HepG2 (cell line): ENCODE measurements around the gene RERG. TPM values are rescaled to one million over a fixed set of nuclear protein-coding genes. Genes with fewer than 3 reads are reported as not detected.

Experiments used
- ATAC-seq: fragments of 200-7000 bp; cut with Tn5 transposase; 3 replicates; pipeline ENCODE4 v1.9.1; 2020; ENCODE audit warnings: mild to moderate bottlenecking, moderate library complexity
- BruUV-seq: library from RNA; stranded (reverse); fragments of 400-500 nt; replicated peaks from 2 replicates; lab custom pipeline; 2021; lab: Mats Ljungman, UMichigan
- CTCF ChIA-PET: fragments of 300-600 bp; formaldehyde crosslinking; extraction: SDS; loops from one replicate; lab custom pipeline; 2021; ENCODE audit warnings: low total read pairs, inconsistent platforms, low intra/inter-chr PET ratio; lab: Yijun Ruan, JAX
- POLR2A ChIA-PET: fragments of 350-600 bp; sonication (Branson Sonifier 250); formaldehyde crosslinking; loops from one replicate; lab custom pipeline; 2020; ENCODE audit warnings: antibody characterized with exemption, inconsistent platforms; lab: Yijun Ruan, JAX
- DNase-seq: peaks from one replicate; pipeline ENCODE4 v3.0.0-alpha.2; 2015; ENCODE audit warnings: low spot score
- FAIRE-seq: peaks from 3 replicates; lab custom pipeline; 2011; peaks lifted over from hg19 to GRCh38; lab: Jason Lieb, UNC
- H2AFZ ChIP-seq: one replicate; pipeline ENCODE4 v1.6.1; 2011; ENCODE audit warnings: low read length, inconsistent platforms
- H3K27ac ChIP-seq: fragments of 300-600 bp; 3 replicates; pipeline ENCODE4 v1.8.0; 2011; ENCODE audit warnings: mixed run types, mild to moderate bottlenecking, mixed read lengths, low read length, inconsistent platforms; ENCODE audit not compliant: insufficient read depth; ENCODE audit errors: extremely low read length
- H3K27me3 ChIP-seq, 2 experiments: fragments of 200-600 bp in 1 of 2; 2 replicates in 1 of 2; 3 replicates in 1 of 2; pipeline versions ENCODE4 v1.6.0 to v1.8.0; 2011; ENCODE audit warnings: low read length in 2 of 2, mild to moderate bottlenecking in 2 of 2, moderate library complexity in 2 of 2, inconsistent platforms in 1 of 2; ENCODE audit not compliant: insufficient read depth in 2 of 2, control insufficient read depth in 1 of 2
- H3K36me3 ChIP-seq, 2 experiments: fragments of 200-600 bp in 1 of 2; replicated peaks in 1 of 2; 2 replicates in 1 of 2; 3 replicates in 1 of 2; pipeline versions ENCODE4 v1.5.1 to v1.8.0; 2011; ENCODE audit warnings: low read length in 2 of 2, inconsistent platforms in 1 of 2; ENCODE audit not compliant: insufficient read depth in 2 of 2, control insufficient read depth in 1 of 2
- H3K4me1 ChIP-seq: 2 replicates; pipeline ENCODE4 v1.5.1; 2012; ENCODE audit warnings: low read length, inconsistent platforms; ENCODE audit not compliant: insufficient read depth
- H3K4me2 ChIP-seq: 2 replicates; pipeline ENCODE4 v1.6.0; 2011; ENCODE audit warnings: low read depth, low read length, inconsistent platforms
- H3K4me3 ChIP-seq, 3 experiments: fragments of 200-600 bp in 1 of 3; sonication (generic), shearing (Covaris generic) in 1 of 3; replicated peaks in 1 of 3; 2 replicates each; pipeline ENCODE4 v1.5.1; 2011 to 2016; ENCODE audit warnings: low read length in 3 of 3, inconsistent platforms in 2 of 3, low read depth in 2 of 3, mild to moderate bottlenecking in 2 of 3, control low read depth in 1 of 3, mixed read lengths in 1 of 3; ENCODE audit not compliant: insufficient read depth in 1 of 3
- H3K79me2 ChIP-seq: one replicate; pipeline ENCODE4 v1.6.1; 2011; ENCODE audit warnings: low read length, inconsistent platforms; ENCODE audit not compliant: insufficient read depth
- H3K9ac ChIP-seq: 2 replicates; pipeline ENCODE4 v1.6.0; 2011; ENCODE audit warnings: mild to moderate bottlenecking, low read depth, low read length, inconsistent platforms; ENCODE audit not compliant: insufficient read depth
- H3K9me3 ChIP-seq: 2 replicates; pipeline ENCODE4 v1.5.1; 2012; ENCODE audit warnings: mild to moderate bottlenecking, low read length
- H4K20me1 ChIP-seq: 2 replicates; pipeline ENCODE4 v1.6.0; 2011; ENCODE audit warnings: inconsistent platforms, mild to moderate bottlenecking, low read length, moderate library complexity; ENCODE audit not compliant: insufficient read depth
- CREB3 ChIP-seq: sonication (generic); formaldehyde crosslinking; IDR thresholded peaks from 2 replicates; pipeline ENCODE4 v1.5.0; 2020; ENCODE audit warnings: missing genetic modification reagents
- DMAP1 ChIP-seq: IDR thresholded peaks from 2 replicates; pipeline ENCODE4 v1.6.1; 2016
- FOSL2 ChIP-seq: sonication (generic); formaldehyde crosslinking; IDR thresholded peaks from 2 replicates; pipeline ENCODE4 v1.4.0; 2020; ENCODE audit warnings: missing genetic modification reagents
- HNF4A ChIP-seq: sonication (generic); formaldehyde crosslinking; IDR thresholded peaks from 2 replicates; pipeline ENCODE4 v1.4.0; 2020; ENCODE audit warnings: missing genetic modification reagents
- KLF9 ChIP-seq: IDR thresholded peaks from 2 replicates; pipeline ENCODE4 v1.6.1; 2016; ENCODE audit warnings: low read depth
- NFE2L2 ChIP-seq: fragments of 150-350 bp; IDR thresholded peaks from 2 replicates; pipeline ENCODE4 v1.6.1; 2014; ENCODE audit warnings: low read length
- RFX1 ChIP-seq: fragments of 450-650 bp; IDR thresholded peaks from 2 replicates; pipeline ENCODE4 v1.6.1; 2017
- TCF7L2 ChIP-seq: IDR thresholded peaks from 2 replicates; pipeline ENCODE4 v1.6.1; 2011; ENCODE audit warnings: mild to moderate bottlenecking, low read depth, low read length, moderate library complexity
- ZBTB21 ChIP-seq: sonication (generic); formaldehyde crosslinking; IDR thresholded peaks from 2 replicates; pipeline ENCODE4 v1.4.0; 2020; ENCODE audit warnings: missing genetic modification reagents
- ZBTB37 ChIP-seq: sonication (generic); formaldehyde crosslinking; IDR thresholded peaks from 2 replicates; pipeline ENCODE4 v1.4.0; 2020; ENCODE audit warnings: mild to moderate bottlenecking, missing genetic modification reagents
- ZBTB8A ChIP-seq: sonication (generic); formaldehyde crosslinking; IDR thresholded peaks from 2 replicates; pipeline ENCODE4 v1.4.0; 2020; ENCODE audit warnings: mild to moderate bottlenecking, low read depth, missing genetic modification reagents, borderline replicate concordance
- ZFP36L2 ChIP-seq: sonication (generic); formaldehyde crosslinking; IDR thresholded peaks from 2 replicates; pipeline ENCODE4 v1.4.0; 2020; ENCODE audit warnings: missing genetic modification reagents
- WGBS: methylation state at CpG from one replicate; pipeline ENCODE4 v1.1.6; 2017; ENCODE audit warnings: low lambda C conversion rate; 5-methylcytosine and 5-hydroxymethylcytosine counted together
- in situ Hi-C: cut with HindIII; loops from 2 replicates; pipeline ENCODE4 v1.10.0; 2017; ENCODE audit warnings: low pct_unique_long_range_greater_than_20kb; ENCODE audit not compliant: extremely low pct_ligation_motif_present
- intact Hi-C: fragments of 100-400 bp; cut with micrococcal nuclease; formaldehyde crosslinking; loops from one replicate; pipeline ENCODE4 v1.10.0; 2022; ENCODE audit not compliant: unreplicated experiment
- polyA plus RNA-seq, 8 experiments: library from polyadenylated mRNA; depleted of rRNA in 3 of 8; stranded (reverse) in 7 of 8; unstranded in 1 of 8; fragments of >200 nt; fragmentation: Illumina TruSeq in 4 of 8; extraction: Trizol in 4 of 8; gene quantifications; 2 replicates each; pipeline versions ENCODE4 v1.2.1 to v1.2.3, GENCODE V29; 2011 to 2016; ENCODE audit warnings: low read depth in 4 of 8, missing spikeins in 1 of 8, mixed read lengths in 1 of 8; ENCODE audit not compliant: insufficient read depth in 1 of 8
- total RNA-seq, 5 experiments: library from RNA; depleted of rRNA; stranded (reverse); fragments of >200 nt; fragmentation: Illumina TruSeq; extraction: Trizol; gene quantifications; 2 replicates each; pipeline ENCODE4 v1.2.3, GENCODE V29; 2016; ENCODE audit warnings: low read depth in 1 of 5
- TF ChIP-seq, protein P1 (sequence below), 2 experiments: fragments of 450-650 bp in 1 of 2; sonication (generic) in 1 of 2; formaldehyde crosslinking; IDR thresholded peaks; 2 replicates each; pipeline versions ENCODE4 v1.5.0 to v1.8.0; 2020 to 2022; ENCODE audit warnings: mild to moderate bottlenecking in 1 of 2, missing genetic modification reagents in 1 of 2
- TF ChIP-seq, protein P2 (sequence below): sonication (generic); formaldehyde crosslinking; IDR thresholded peaks from 2 replicates; pipeline ENCODE4 v1.8.0; 2022; ENCODE audit warnings: missing genetic modification reagents, low read depth, mild to moderate bottlenecking, borderline replicate concordance
- TF ChIP-seq, protein P3 (sequence below): sonication (generic); formaldehyde crosslinking; IDR thresholded peaks from 2 replicates; pipeline ENCODE4 v1.4.0; 2020; ENCODE audit warnings: missing genetic modification reagents

RERG gene
- total and polyA plus RNA-seq, 2 of the 13 experiments (the other 11 are each of a cell fraction or from before 2014, with no cell fraction given) = not detected

- H3K4me3 ChIP-seq = no peak overlapping the region
- no peaks in the 10 kb centered on the region for H3K9me3 ChIP-seq
- no peak for FAIRE-seq
- in situ Hi-C loops = no loop called here
- no peak overlapping the region for H3K27ac ChIP-seq
- ATAC-seq = no peak
- no peak for TF ChIP-seq CREB3
- TF ChIP-seq DMAP1 (CRISPR knock-in tag) = no peak
- TF ChIP-seq, protein P1, sequence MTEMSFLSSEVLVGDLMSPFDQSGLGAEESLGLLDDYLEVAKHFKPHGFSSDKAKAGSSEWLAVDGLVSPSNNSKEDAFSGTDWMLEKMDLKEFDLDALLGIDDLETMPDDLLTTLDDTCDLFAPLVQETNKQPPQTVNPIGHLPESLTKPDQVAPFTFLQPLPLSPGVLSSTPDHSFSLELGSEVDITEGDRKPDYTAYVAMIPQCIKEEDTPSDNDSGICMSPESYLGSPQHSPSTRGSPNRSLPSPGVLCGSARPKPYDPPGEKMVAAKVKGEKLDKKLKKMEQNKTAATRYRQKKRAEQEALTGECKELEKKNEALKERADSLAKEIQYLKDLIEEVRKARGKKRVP (CRISPR knock-in tag; IDR thresholded peaks at IDR 0.05) = no peak
- TF ChIP-seq NFE2L2 = no peak
- TF ChIP-seq FOSL2 (CRISPR knock-in tag) = no peak
- no peak for TF ChIP-seq TCF7L2
- no TSS peak for BruUV-seq
- no peak overlapping the region for H3K4me2 ChIP-seq
- H3K27me3 ChIP-seq = 0 out of 5 replicates have a peak, but pooled peaks cover 0 to 3% of the 10 kb centered on the region in 2 experiments
- H2AFZ ChIP-seq = no peak overlapping the region
- no peak for DNase-seq
- WGBS = 47% methylated on average over 1 of the region's 1 CpG
- intact Hi-C loops = loop anchor here (5.0 kb wide), 1 partner anchor 367 kb away; no protein-coding TSS in a partner anchor
- no peak overlapping the region for H3K9ac ChIP-seq
- ChIA-PET CTCF (no interaction called here), POLR2A (no interaction called here)
- H4K20me1 ChIP-seq = no peaks in the 10 kb centered on the region
- H3K36me3 ChIP-seq = no peaks in the 10 kb centered on the region
- no peaks in the 10 kb centered on the region for H3K79me2 ChIP-seq
- no peaks in the 10 kb centered on the region for H3K4me1 ChIP-seq
Observed at GRCh38 chr12:15155271-15155670, 65.9 kb downstream of the RERG start.

GRCh38 chr12:15154103-15154502, 67.1 kb downstream of the RERG start:
- CTCF ChIA-PET = no interaction called here
- intact Hi-C loops (no loop called here), in situ Hi-C loops (no loop called here)
- DNase-seq (no peak), FAIRE-seq (no peak), ATAC-seq (no peak)
- no peaks in the 10 kb centered on the region for H4K20me1 ChIP-seq
- BruUV-seq = no TSS peak
- no peaks in the 10 kb centered on the region for H3K9me3 ChIP-seq
- WGBS = 3% methylated on average over 3 of the region's 3 CpGs
- H3K9ac ChIP-seq = no peak overlapping the region
- POLR2A ChIA-PET = no interaction called here
- H3K79me2 ChIP-seq = no peaks in the 10 kb centered on the region
- H3K4me1 ChIP-seq = no peaks in the 10 kb centered on the region
- no peak overlapping the region for H3K27ac ChIP-seq
- no peak overlapping the region for H3K4me2 ChIP-seq
- no peaks in the 10 kb centered on the region for H3K36me3 ChIP-seq
- no peak overlapping the region for H2AFZ ChIP-seq
- 0 out of 5 replicates have a peak, but pooled peaks cover 0 to 3% of the 10 kb centered on the region in 2 experiments for H3K27me3 ChIP-seq
- H3K4me3 ChIP-seq = no peak overlapping the region
- no peak for TF ChIP-seq KLF9 (CRISPR knock-in tag)
- no peak for TF ChIP-seq HNF4A
- no peak for TF ChIP-seq RFX1
- TF ChIP-seq, protein P2, sequence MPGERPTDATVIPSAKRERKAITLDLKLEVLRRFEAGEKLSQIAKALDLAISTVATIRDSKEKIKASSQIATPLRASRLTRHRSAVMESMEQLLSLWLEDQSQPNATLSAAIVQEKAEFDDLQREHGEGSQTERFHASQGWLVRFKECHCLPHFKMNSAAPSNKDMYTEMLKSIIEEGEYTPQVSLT = no peak
- no peak for TF ChIP-seq ZBTB37 (CRISPR knock-in tag)
- no peak for TF ChIP-seq ZFP36L2 (CRISPR knock-in tag)
- no peak for TF ChIP-seq ZBTB8A (CRISPR knock-in tag)
- TF ChIP-seq, protein P3, sequence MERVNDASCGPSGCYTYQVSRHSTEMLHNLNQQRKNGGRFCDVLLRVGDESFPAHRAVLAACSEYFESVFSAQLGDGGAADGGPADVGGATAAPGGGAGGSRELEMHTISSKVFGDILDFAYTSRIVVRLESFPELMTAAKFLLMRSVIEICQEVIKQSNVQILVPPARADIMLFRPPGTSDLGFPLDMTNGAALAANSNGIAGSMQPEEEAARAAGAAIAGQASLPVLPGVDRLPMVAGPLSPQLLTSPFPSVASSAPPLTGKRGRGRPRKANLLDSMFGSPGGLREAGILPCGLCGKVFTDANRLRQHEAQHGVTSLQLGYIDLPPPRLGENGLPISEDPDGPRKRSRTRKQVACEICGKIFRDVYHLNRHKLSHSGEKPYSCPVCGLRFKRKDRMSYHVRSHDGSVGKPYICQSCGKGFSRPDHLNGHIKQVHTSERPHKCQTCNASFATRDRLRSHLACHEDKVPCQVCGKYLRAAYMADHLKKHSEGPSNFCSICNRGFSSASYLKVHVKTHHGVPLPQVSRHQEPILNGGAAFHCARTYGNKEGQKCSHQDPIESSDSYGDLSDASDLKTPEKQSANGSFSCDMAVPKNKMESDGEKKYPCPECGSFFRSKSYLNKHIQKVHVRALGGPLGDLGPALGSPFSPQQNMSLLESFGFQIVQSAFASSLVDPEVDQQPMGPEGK (CRISPR knock-in tag) = no peak
- TF ChIP-seq ZBTB21 (CRISPR knock-in tag) = no peak
